Measurements from ENCODE around the gene KMT5B. TPM values are rescaled to one million over a fixed set of nuclear protein-coding genes. Genes with fewer than 3 reads are reported as not detected.

KMT5B gene
- total and polyA plus RNA-seq, 9 donors: 25.5 to 59.1 (median 50.4) TPM

DNA sequence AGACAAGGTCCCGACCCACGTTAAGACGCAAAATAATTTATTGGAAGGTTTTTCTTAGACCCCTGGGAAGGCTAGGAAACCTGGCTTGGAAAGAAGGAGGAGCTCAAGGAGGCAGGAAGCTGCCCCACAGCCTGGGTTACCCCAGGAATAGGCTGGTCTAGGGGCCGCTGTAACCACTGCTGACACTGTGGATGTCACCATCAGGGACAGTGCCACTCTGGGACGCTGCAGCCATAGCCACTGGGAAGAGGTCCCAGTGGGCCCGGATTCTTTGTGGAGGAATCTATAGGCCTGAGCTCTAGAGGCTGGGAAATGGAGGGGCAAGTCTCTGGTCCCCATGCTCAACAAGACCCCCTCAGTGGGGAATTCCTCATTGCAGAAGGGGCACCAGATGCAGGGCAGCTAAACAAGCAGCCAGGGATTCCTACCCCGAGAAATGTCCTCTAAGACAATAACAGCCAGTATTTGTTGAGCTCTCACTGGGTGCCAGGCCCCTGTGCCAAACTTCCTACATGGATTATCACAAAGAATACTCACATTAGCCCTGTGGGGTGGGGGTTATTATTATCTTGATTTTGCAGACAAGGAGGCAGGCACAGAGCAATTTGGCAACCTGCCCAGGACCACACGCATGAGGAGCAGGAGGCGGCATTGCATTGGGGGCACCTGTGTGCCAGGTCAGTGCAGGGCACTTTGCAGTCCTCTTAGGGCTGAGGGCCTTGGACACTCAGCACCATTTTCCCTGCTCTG is 72.4 kb downstream of the KMT5B start:
- intact Hi-C loops (cut with DNase I): no loop called here
- no peak overlapping the region for H3K27ac ChIP-seq
- H3K4me1 ChIP-seq (ENCODE audit: insufficient read depth): no peaks in the 10 kb centered on the region
- 86 to 91% (median 88%) methylated on average over 8 to 9 of the region's 9 CpGs for WGBS, 3 donors
- no peaks in the 10 kb centered on the region for H3K9me3 ChIP-seq
- H3K27me3 ChIP-seq: no peaks in the 10 kb centered on the region
- TF ChIP-seq EP300 (IDR thresholded peaks at IDR 0.05) (no peak), POLR2A (IDR thresholded peaks at IDR 0.05) (no peak)
- TF ChIP-seq, protein P1, sequence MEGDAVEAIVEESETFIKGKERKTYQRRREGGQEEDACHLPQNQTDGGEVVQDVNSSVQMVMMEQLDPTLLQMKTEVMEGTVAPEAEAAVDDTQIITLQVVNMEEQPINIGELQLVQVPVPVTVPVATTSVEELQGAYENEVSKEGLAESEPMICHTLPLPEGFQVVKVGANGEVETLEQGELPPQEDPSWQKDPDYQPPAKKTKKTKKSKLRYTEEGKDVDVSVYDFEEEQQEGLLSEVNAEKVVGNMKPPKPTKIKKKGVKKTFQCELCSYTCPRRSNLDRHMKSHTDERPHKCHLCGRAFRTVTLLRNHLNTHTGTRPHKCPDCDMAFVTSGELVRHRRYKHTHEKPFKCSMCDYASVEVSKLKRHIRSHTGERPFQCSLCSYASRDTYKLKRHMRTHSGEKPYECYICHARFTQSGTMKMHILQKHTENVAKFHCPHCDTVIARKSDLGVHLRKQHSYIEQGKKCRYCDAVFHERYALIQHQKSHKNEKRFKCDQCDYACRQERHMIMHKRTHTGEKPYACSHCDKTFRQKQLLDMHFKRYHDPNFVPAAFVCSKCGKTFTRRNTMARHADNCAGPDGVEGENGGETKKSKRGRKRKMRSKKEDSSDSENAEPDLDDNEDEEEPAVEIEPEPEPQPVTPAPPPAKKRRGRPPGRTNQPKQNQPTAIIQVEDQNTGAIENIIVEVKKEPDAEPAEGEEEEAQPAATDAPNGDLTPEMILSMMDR (IDR thresholded peaks at IDR 0.05): no peak
- no peak overlapping the region for H3K4me3 ChIP-seq
- H3K36me3 ChIP-seq: no peaks in the 10 kb centered on the region
- DNase-seq: peak in 1 of 5 donors; percentile 29

DNA sequence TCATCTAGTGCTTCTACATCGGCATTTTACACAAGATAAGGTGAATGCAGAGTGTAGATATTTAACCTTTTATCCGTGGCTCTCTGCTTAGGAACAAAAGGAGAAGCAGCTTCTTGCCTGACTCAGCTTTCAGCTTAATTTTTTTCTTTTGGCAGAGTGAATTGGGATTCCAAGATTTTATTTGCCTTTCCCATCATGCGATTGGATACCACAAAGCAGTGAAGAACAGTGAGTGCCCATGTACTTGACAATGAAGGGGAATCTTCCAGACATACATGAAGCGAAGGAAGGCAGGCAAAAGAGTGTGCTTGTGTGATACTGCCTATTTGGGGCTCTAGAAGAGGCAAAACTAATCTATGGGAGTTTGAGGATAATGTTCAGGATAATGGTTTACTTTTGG is 74.9 kb downstream of the KMT5B start:
- DNase-seq: no peak
- Histone ChIP-seq H3K27me3 (no peaks in the 10 kb centered on the region), H3K4me3 (no peak overlapping the region), H3K4me1 (ENCODE audit: insufficient read depth) (no peaks in the 10 kb centered on the region), H3K36me3 (no peaks in the 10 kb centered on the region), H3K9me3 (no peaks in the 10 kb centered on the region), H3K27ac (peak overlapping the region in 1 of 2 donors; percentile 17)
- intact Hi-C loops (cut with DNase I): no loop called here
- WGBS, 3 donors: 17 to 22% (median 19%) methylated on average over 4 of the region's 4 CpGs
- no peak for TF ChIP-seq EP300 (IDR thresholded peaks at IDR 0.05)
- TF ChIP-seq POLR2A (IDR thresholded peaks at IDR 0.05): no peak
- TF ChIP-seq, protein P1 (IDR thresholded peaks at IDR 0.05): no peak

DNA sequence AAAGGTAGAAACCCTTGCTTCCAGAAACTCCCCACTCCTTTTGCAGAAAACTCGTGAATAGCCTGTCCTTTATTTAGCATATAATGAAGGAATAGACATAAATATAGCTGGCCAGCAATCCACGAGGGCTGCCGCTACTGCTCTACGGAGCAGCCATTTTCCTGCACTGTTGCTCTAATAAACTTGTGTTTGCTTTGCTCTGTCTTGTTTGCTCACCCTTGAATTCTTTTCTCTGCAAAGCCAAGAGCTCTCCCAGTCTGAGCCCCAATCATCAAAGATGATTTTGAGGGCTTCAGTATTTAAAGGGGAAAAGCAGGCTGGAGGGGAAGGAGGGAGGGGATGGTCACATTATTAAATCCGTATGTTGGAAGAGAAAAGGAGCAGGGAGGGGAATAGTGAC is 75.3 kb downstream of the KMT5B start:
- H3K4me1 ChIP-seq (ENCODE audit: insufficient read depth): no peaks in the 10 kb centered on the region
- no peak overlapping the region for H3K4me3 ChIP-seq
- TF ChIP-seq, protein P1 (IDR thresholded peaks at IDR 0.05): no peak
- TF ChIP-seq POLR2A (IDR thresholded peaks at IDR 0.05): no peak
- no peak for TF ChIP-seq EP300 (IDR thresholded peaks at IDR 0.05)
- no peaks in the 10 kb centered on the region for H3K9me3 ChIP-seq
- intact Hi-C loops (cut with DNase I): no loop called here
- peak in 1 of 5 donors; percentile 20 for DNase-seq
- peak overlapping the region in 1 of 2 donors; percentile 17 for H3K27ac ChIP-seq
- H3K36me3 ChIP-seq: no peaks in the 10 kb centered on the region
- no peaks in the 10 kb centered on the region for H3K27me3 ChIP-seq
- WGBS, 3 donors: 11 to 24% (median 14%) methylated on average over 5 of the region's 5 CpGs

DNA sequence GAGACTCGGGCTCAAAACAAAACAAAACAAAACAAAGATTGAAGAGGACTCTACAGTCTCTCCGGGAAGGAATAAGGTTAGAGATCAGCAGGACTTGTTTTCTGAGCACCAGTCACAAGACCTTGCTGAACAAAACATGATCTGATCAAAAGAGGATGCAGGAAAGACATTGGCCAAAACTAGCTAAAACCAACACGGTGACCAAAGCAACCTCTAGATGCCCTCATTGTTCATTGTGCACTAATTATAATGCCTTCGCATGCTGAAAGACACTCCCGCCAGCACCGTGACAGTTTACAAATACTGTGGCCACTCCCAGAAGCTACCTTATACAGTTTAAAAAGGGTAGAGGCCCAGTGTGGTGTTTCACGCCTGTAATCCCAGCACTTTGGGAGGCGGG is 76.2 kb downstream of the KMT5B start:
- no peaks in the 10 kb centered on the region for H3K9me3 ChIP-seq
- TF ChIP-seq EP300 (IDR thresholded peaks at IDR 0.05) (no peak), POLR2A (IDR thresholded peaks at IDR 0.05) (no peak)
- TF ChIP-seq, protein P1 (IDR thresholded peaks at IDR 0.05): no peak
- intact Hi-C loops (cut with DNase I): no loop called here
- no peaks in the 10 kb centered on the region for H3K4me1 ChIP-seq (ENCODE audit: insufficient read depth)
- no peak overlapping the region for H3K27ac ChIP-seq
- H3K36me3 ChIP-seq: no peaks in the 10 kb centered on the region
- 87 to 95% (median 94%) methylated on average over 8 of the region's 8 CpGs for WGBS, 3 donors
- no peaks in the 10 kb centered on the region for H3K27me3 ChIP-seq
- DNase-seq: peak in 1 of 5 donors; percentile 9
- no peak overlapping the region for H3K4me3 ChIP-seq

Data from ovary (tissue), 9 donors.